PC-3 (cell line): ENCODE data around the gene EHBP1.

Experiments used
- EZH2 ChIP-seq: fragments of 300-600 bp; sonication (generic); IDR thresholded peaks from one replicate; pipeline ENCODE4 v1.6.1; 2017; ENCODE audit warnings: antibody characterized with exemption, mild to moderate bottlenecking, low read length; ENCODE audit not compliant: unreplicated experiment
- TF ChIP-seq, protein P1 (sequence below): fragments of 300-600 bp; sonication (generic); conservative IDR thresholded peaks from 2 replicates; pipeline ENCODE4 v1.5.1; 2017; ENCODE audit warnings: antibody characterized with exemption, low read depth, mild to moderate bottlenecking, low read length

DNA sequence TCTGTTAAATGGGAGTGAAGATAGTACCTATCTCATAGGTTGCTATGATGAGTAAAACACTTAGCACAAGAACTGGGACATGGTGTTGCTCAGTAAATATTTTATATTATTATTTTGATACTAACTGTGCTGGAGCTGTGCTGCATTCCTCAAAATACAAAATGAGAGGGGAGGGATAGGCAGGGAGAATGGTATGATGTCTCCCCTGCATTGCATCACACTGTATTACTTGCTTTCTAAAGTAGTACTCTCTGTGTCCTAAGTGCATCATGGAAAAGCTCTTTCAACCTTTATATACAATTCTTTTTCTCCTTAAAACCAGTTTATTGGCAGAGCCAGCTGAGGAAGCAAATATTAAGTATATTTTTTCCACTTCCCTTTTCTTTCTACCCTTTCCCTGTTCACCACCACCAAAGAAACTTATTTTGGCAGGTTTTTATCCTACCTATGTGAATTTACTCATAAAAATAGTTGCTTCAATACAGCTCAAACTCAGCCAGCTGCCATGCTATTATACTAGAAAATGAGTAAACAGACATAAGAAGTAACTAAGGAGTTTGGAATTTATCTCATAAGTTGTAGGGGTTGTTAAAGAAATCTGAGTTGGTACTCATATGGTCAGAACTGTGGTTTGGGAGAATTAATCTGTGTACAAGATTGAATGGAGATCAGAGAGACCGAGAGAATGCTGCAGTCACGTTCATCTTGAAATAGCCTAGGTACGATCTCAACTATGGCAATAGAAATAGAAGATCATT, 60.3 kb downstream of the EHBP1 start:
- TF ChIP-seq, protein P1, sequence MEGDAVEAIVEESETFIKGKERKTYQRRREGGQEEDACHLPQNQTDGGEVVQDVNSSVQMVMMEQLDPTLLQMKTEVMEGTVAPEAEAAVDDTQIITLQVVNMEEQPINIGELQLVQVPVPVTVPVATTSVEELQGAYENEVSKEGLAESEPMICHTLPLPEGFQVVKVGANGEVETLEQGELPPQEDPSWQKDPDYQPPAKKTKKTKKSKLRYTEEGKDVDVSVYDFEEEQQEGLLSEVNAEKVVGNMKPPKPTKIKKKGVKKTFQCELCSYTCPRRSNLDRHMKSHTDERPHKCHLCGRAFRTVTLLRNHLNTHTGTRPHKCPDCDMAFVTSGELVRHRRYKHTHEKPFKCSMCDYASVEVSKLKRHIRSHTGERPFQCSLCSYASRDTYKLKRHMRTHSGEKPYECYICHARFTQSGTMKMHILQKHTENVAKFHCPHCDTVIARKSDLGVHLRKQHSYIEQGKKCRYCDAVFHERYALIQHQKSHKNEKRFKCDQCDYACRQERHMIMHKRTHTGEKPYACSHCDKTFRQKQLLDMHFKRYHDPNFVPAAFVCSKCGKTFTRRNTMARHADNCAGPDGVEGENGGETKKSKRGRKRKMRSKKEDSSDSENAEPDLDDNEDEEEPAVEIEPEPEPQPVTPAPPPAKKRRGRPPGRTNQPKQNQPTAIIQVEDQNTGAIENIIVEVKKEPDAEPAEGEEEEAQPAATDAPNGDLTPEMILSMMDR = no peak
- no peak for TF ChIP-seq EZH2
